HepG2 (cell line): ENCODE data around the gene TIMM10. TPM values are rescaled to one million over a fixed set of nuclear protein-coding genes. Genes with fewer than 3 reads are reported as not detected.

Experiments used
- BRCA1 ChIP-seq: sonication (generic); formaldehyde crosslinking; IDR thresholded peaks from 2 replicates; pipeline ENCODE4 v1.4.0; 2020; ENCODE audit warnings: missing genetic modification reagents
- ELF1 ChIP-seq: sonication (generic); formaldehyde crosslinking; IDR thresholded peaks from 2 replicates; pipeline ENCODE4 v1.4.0; 2020; ENCODE audit warnings: missing genetic modification reagents
- GTF3A ChIP-seq: sonication (generic); formaldehyde crosslinking; conservative IDR thresholded peaks from 2 replicates; pipeline ENCODE4 v1.4.0; 2020; ENCODE audit warnings: mild to moderate bottlenecking, missing genetic modification reagents
- KAT7 ChIP-seq: IDR thresholded peaks from 2 replicates; pipeline ENCODE4 v1.6.1; 2018; ENCODE audit warnings: borderline replicate concordance, missing compliant biosample characterization
- LBX2 ChIP-seq: sonication (generic); formaldehyde crosslinking; IDR thresholded peaks from 2 replicates; pipeline ENCODE4 v1.5.0; 2020; ENCODE audit warnings: missing genetic modification reagents, mild to moderate bottlenecking, borderline replicate concordance
- PRPF4 ChIP-seq: fragments of 200-400 bp; formaldehyde crosslinking; IDR thresholded peaks from 2 replicates; pipeline ENCODE4 v1.6.1; 2016; ENCODE audit warnings: low read length, low read depth; ENCODE audit not compliant: poor library complexity, severe bottlenecking
- RAD51 ChIP-seq: fragments of 450-650 bp; IDR thresholded peaks from 2 replicates; pipeline ENCODE4 v1.6.1; 2016; ENCODE audit warnings: borderline replicate concordance
- RFXANK ChIP-seq: IDR thresholded peaks from 2 replicates; pipeline ENCODE4 v1.6.1; 2016
- SIX4 ChIP-seq: sonication (generic); formaldehyde crosslinking; IDR thresholded peaks from 2 replicates; pipeline ENCODE4 v1.4.0; 2020; ENCODE audit warnings: missing genetic modification reagents
- TOPORS ChIP-seq: sonication (generic); formaldehyde crosslinking; IDR thresholded peaks from 2 replicates; pipeline ENCODE4 v1.8.0; 2023; ENCODE audit warnings: mild to moderate bottlenecking, missing genetic modification reagents
- WIZ ChIP-seq: sonication (generic); formaldehyde crosslinking; IDR thresholded peaks from 2 replicates; pipeline ENCODE4 v1.5.1; 2020; ENCODE audit warnings: mild to moderate bottlenecking, missing genetic modification reagents
- ZBTB7B ChIP-seq: sonication (generic); formaldehyde crosslinking; IDR thresholded peaks from 2 replicates; pipeline ENCODE4 v1.4.0; 2020; ENCODE audit warnings: missing genetic modification reagents
- ZNF207 ChIP-seq: fragments of 450-650 bp; IDR thresholded peaks from 2 replicates; pipeline ENCODE4 v1.6.1; 2016; ENCODE audit warnings: antibody characterized with exemption, borderline replicate concordance
- ZNF318 ChIP-seq: sonication (generic); formaldehyde crosslinking; IDR thresholded peaks from 2 replicates; pipeline ENCODE4 v1.4.0; 2020; ENCODE audit warnings: mild to moderate bottlenecking, missing genetic modification reagents
- ZNF451 ChIP-seq: sonication (generic); formaldehyde crosslinking; IDR thresholded peaks from 2 replicates; pipeline ENCODE4 v1.5.0; 2020; ENCODE audit warnings: mild to moderate bottlenecking, missing genetic modification reagents
- ZNF512B ChIP-seq: sonication (generic); formaldehyde crosslinking; IDR thresholded peaks from 2 replicates; pipeline ENCODE4 v1.5.1; 2020; ENCODE audit warnings: missing genetic modification reagents, mild to moderate bottlenecking, borderline replicate concordance
- ZNF547 ChIP-seq: sonication (generic); formaldehyde crosslinking; IDR thresholded peaks from 2 replicates; pipeline ENCODE4 v1.5.1; 2020; ENCODE audit warnings: mild to moderate bottlenecking, missing genetic modification reagents
- ZNF580 ChIP-seq: IDR thresholded peaks from 2 replicates; pipeline ENCODE4 v1.6.1; 2016; ENCODE audit warnings: low read depth, borderline replicate concordance
- ZNF839 ChIP-seq: sonication (generic); formaldehyde crosslinking; IDR thresholded peaks from 2 replicates; pipeline ENCODE4 v1.4.0; 2020; ENCODE audit warnings: missing genetic modification reagents, mild to moderate bottlenecking, borderline replicate concordance
- polyA plus RNA-seq, 8 experiments: library from polyadenylated mRNA; depleted of rRNA in 3 of 8; stranded (reverse) in 7 of 8; unstranded in 1 of 8; fragments of >200 nt; fragmentation: Illumina TruSeq in 4 of 8; extraction: Trizol in 4 of 8; gene quantifications; 2 replicates each; pipeline versions ENCODE4 v1.2.1 to v1.2.3, GENCODE V29; 2011 to 2016; ENCODE audit warnings: low read depth in 4 of 8, missing spikeins in 1 of 8, mixed read lengths in 1 of 8; ENCODE audit not compliant: insufficient read depth in 1 of 8
- total RNA-seq, 5 experiments: library from RNA; depleted of rRNA; stranded (reverse); fragments of >200 nt; fragmentation: Illumina TruSeq; extraction: Trizol; gene quantifications; 2 replicates each; pipeline ENCODE4 v1.2.3, GENCODE V29; 2016; ENCODE audit warnings: low read depth in 1 of 5

Gene TIMM10
- total and polyA plus RNA-seq, 2 of the 13 experiments (the other 11 are each of a cell fraction or from before 2014, with no cell fraction given), result 67.8 to 82.2 TPM

- TF ChIP-seq ZNF512B, result no peak
- TF ChIP-seq PRPF4, result no peak
- peak; percentile 24; the same call in 1 of the 2 replicates for TF ChIP-seq ZNF580 (CRISPR knock-in tag)
- no peak for TF ChIP-seq LBX2
- TF ChIP-seq ELF1 (CRISPR knock-in tag), result no peak
- TF ChIP-seq ZNF207, result no peak
- no peak for TF ChIP-seq ZNF839 (CRISPR knock-in tag)
- TF ChIP-seq WIZ (CRISPR knock-in tag), result 0 out of 2 replicates have a peak, but pooled peaks have one; percentile 49
- peak; percentile 42; the same call in 1 of the 2 replicates for TF ChIP-seq RAD51
- TF ChIP-seq SIX4 (CRISPR knock-in tag), result peak; percentile 92
- no peak; the same call in 1 of the 2 replicates for TF ChIP-seq KAT7
- no peak for TF ChIP-seq GTF3A (CRISPR knock-in tag)
- no peak for TF ChIP-seq ZNF318 (CRISPR knock-in tag)
- no peak for TF ChIP-seq BRCA1 (CRISPR knock-in tag)
- peak; percentile 59; the same call in 1 of the 2 replicates for TF ChIP-seq ZBTB7B (CRISPR knock-in tag)
- TF ChIP-seq RFXANK (CRISPR knock-in tag), result no peak
- TF ChIP-seq ZNF547, result peak; percentile 49; the same call in 1 of the 2 replicates
- TF ChIP-seq TOPORS (CRISPR knock-in tag), result no peak
- no peak for TF ChIP-seq ZNF451 (CRISPR knock-in tag)
These were observed 15.1 kb downstream of the TIMM10 start, which contains the start of gene SLC43A1 (continued) for GRCh38 chr11:57515332-57516060.
